ENCODE data around the gene BAZ1B. TPM values are rescaled to one million over a fixed set of nuclear protein-coding genes. Genes with fewer than 3 reads are reported as not detected.
"Not testable (repeated sequence)": the region's sequence is repeated elsewhere in the genome, so short reads cannot be mapped to it uniquely, and the experiment has no call there.

Gene BAZ1B
- total RNA-seq, 1 donor from 2014 or later, result 80.7 TPM

DNA sequence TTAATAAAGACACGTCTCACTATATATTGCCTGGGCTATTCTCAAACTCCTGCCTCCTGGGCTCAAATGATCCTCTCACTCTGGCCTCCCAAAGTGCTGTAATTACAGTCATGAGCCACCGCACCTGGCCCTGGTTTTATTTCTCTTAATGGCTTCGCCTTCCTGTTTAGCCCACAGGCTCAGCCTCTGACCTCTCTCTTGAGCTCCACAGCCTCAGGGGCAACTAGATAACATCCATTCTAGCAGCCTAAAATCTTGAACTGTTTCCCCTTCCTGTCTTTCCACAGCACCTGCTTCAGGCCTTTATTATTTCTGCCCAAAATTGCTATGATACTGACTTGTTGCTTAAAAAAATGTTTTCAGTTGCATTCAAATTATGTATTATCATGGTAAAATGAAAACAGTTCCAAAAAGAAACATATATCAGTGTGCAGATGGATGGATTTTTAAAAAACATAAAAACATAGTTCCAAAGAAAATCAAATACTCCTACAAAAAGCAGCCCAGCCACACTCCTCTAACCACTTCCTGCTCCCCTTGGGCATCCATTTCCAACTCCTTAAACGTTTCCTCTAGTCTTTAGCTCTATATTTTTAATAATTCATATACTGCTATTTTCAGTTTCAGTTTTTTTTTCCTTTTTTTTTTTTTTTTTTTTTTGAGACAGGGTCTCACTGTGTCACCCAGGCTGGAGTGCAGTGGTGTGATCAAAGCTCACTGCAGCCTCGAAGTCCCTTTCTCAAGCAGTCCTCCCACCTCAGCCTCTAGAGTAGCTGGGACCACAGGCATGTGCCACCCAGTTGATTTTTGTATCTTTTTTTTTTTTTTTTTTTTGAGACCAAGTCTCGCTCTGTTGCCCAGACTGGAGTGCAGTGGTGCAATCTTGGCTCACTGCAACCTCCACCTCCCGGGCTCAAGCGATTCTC lies 5.1 kb upstream of the BAZ1B start:
- TF ChIP-seq, protein P1, sequence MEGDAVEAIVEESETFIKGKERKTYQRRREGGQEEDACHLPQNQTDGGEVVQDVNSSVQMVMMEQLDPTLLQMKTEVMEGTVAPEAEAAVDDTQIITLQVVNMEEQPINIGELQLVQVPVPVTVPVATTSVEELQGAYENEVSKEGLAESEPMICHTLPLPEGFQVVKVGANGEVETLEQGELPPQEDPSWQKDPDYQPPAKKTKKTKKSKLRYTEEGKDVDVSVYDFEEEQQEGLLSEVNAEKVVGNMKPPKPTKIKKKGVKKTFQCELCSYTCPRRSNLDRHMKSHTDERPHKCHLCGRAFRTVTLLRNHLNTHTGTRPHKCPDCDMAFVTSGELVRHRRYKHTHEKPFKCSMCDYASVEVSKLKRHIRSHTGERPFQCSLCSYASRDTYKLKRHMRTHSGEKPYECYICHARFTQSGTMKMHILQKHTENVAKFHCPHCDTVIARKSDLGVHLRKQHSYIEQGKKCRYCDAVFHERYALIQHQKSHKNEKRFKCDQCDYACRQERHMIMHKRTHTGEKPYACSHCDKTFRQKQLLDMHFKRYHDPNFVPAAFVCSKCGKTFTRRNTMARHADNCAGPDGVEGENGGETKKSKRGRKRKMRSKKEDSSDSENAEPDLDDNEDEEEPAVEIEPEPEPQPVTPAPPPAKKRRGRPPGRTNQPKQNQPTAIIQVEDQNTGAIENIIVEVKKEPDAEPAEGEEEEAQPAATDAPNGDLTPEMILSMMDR (IDR thresholded peaks at IDR 0.05), result no peak
- Mint-ChIP-seq H3K36me3 (ENCODE audit: unreplicated experiment) (peaks cover 1% of the 10 kb centered on the region), H3K27ac (ENCODE audit: unreplicated experiment) (peak overlapping the region; percentile 23), H3K4me1 (ENCODE audit: unreplicated experiment) (peaks cover 17% of the 10 kb centered on the region), H3K9me3 (ENCODE audit: unreplicated experiment) (no peaks in the 10 kb centered on the region), H3K4me3 (ENCODE audit: unreplicated experiment) (no peak overlapping the region), H3K27me3 (ENCODE audit: unreplicated experiment) (no peaks in the 10 kb centered on the region)
- DNase-seq (ENCODE audit: extremely low spot score, unreplicated experiment), result no peak

DNA sequence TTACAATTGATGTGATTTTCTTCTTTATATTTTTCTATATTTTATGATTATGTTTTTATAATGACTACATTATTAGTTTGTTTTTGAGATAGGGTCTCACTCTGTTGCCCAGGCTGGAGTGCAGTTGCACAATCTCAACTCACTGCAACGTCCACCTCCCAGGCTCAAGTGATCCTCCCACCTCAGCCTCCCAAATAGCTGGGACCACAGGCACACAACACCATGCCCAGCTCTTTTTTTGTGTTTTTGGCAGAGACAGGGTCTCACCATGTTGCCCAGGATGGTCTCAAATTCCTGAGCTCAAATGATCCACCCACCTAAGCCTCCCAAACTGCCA lies 4.0 kb upstream of the BAZ1B start:
- not testable (repeated sequence) for H3K9me3 Mint-ChIP-seq (ENCODE audit: unreplicated experiment); H3K27me3 Mint-ChIP-seq (ENCODE audit: unreplicated experiment); DNase-seq (ENCODE audit: extremely low spot score, unreplicated experiment); H3K4me3 Mint-ChIP-seq (ENCODE audit: unreplicated experiment); H3K27ac Mint-ChIP-seq (ENCODE audit: unreplicated experiment); H3K36me3 Mint-ChIP-seq (ENCODE audit: unreplicated experiment)
- peaks cover 17% of the 10 kb centered on the region for H3K4me1 Mint-ChIP-seq (ENCODE audit: unreplicated experiment)

DNA sequence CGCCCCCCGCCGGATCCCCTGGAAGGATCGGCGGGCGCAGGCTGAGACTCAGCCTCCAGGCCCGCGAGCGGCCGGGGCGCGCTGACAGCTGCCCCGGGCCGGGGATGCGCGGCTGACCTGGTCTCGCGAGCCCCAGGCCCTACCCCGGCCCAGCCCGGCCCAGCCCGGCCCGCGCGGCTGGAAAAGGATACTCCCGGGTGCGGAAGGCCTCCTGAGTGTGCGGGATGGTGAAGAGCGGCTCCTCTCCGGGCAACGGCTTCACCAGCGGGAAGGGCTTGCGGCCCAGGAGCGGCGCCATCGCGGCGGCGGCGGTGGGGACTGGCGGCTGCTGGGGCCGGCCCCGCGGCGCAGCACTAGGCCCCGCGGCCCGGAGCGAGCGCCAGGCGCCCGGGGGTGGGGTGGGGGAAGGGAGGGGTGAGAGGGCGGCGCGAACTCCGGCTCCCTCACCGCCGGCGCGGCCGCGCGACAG lies 423 bp downstream of the BAZ1B start:
- peak; percentile 87 for DNase-seq (ENCODE audit: extremely low spot score, unreplicated experiment)
- TF ChIP-seq, protein P1 (IDR thresholded peaks at IDR 0.05), result no peak
- Mint-ChIP-seq H3K27ac (ENCODE audit: unreplicated experiment) (no peak overlapping the region), H3K4me1 (ENCODE audit: unreplicated experiment) (peaks cover 47% of the 10 kb centered on the region), H3K9me3 (ENCODE audit: unreplicated experiment) (no peaks in the 10 kb centered on the region), H3K27me3 (ENCODE audit: unreplicated experiment) (no peaks in the 10 kb centered on the region), H3K4me3 (ENCODE audit: unreplicated experiment) (peak overlapping the region; percentile 91), H3K36me3 (ENCODE audit: unreplicated experiment) (peaks cover 12% of the 10 kb centered on the region)

DNA sequence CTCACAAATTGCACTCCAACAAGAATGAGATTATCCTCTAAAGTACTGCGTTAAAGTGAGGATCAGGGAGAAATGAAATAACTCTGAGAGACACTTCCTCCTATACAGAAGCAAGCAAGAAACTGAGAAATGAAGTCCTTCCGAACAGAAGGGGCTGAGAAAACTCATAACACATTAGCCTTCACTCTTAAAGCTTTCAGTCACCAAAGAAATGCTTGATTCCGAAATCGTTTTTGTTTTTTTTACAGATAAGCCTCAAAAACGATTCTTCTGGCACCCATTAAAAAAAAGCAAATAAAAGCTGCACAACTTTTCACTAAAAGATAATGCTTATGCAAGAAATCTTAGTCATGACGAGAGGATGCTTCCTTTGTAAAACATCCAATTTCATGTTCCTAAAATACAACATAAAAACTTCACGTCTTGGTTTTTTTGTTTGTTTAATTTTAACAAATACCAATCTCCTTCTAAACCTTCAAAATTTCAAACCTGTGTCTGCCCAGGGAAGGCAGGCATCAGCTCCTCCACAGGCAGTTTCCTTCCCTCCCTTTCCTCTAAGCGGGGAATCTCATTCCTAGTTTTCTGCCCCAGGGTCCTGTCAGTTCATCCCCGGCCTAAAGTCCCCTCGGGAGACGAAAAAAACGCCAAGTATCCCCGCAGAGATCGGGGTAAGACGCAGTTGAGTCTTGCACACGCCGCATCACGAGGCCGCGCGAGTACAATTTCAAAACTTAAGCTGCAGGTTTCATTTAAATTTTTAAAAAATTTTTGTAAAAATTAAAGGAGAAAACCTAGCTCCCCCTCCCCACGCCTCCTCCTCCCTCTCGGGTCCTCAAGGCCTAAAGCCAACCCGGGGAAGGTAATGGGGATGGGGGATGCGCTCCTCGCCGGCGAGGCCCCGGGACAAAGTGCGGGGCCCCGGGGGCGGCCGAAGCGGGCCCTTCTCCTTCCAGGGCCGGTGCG lies 1.1 kb downstream of the BAZ1B start:
- TF ChIP-seq, protein P1 (IDR thresholded peaks at IDR 0.05), result no peak
- H3K36me3 Mint-ChIP-seq (ENCODE audit: unreplicated experiment), result peaks cover 12% of the 10 kb centered on the region
- H3K4me3 Mint-ChIP-seq (ENCODE audit: unreplicated experiment), result peak overlapping the region; percentile 92
- no peak for DNase-seq (ENCODE audit: extremely low spot score, unreplicated experiment)
- peaks cover 47% of the 10 kb centered on the region for H3K4me1 Mint-ChIP-seq (ENCODE audit: unreplicated experiment)
- peak overlapping the region; percentile 93 for H3K27ac Mint-ChIP-seq (ENCODE audit: unreplicated experiment)
- no peaks in the 10 kb centered on the region for H3K27me3 Mint-ChIP-seq (ENCODE audit: unreplicated experiment)
- H3K9me3 Mint-ChIP-seq (ENCODE audit: unreplicated experiment), result no peaks in the 10 kb centered on the region

DNA sequence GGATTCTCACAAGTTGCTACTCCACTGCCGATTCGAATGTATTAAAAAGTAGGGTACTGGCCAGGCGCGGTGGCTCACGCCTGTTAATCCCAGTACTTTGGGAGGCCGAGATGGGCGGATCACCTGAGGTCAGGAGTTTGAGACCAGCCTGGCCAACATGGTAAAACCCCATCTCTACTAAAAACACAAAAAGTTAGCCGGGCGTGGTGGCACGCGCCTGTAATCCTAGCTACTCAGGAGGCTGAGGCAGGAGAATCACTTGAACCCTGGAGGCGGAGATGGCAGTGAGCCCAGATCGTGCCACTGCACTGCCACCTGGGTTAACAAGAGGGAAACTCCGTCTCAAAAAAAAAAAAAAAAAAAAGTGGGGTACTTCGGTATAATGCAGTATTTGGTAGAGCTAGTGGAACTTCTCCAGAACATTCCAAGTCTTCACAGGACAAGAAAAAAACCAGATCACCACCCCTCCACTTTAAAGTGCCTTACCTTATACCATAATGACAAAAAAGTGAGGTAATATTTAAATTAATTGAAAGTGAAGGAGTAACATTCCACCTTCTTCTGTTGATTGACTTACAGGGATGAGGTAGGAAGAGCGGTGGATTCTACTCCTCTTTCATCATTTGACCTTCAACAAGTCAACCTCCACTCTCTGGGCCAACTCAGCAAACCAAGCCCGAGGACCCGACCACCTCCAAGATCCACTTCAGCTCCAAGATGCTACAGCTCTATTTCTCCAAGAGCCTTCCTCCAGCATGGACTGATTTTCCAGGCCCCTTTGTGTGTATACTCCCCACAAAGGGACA lies 2.0 kb downstream of the BAZ1B start:
- TF ChIP-seq, protein P1 (IDR thresholded peaks at IDR 0.05), result no peak
- Mint-ChIP-seq H3K27ac (ENCODE audit: unreplicated experiment) (peak overlapping the region; percentile 93), H3K36me3 (ENCODE audit: unreplicated experiment) (peaks cover 18% of the 10 kb centered on the region), H3K27me3 (ENCODE audit: unreplicated experiment) (no peaks in the 10 kb centered on the region), H3K9me3 (ENCODE audit: unreplicated experiment) (no peaks in the 10 kb centered on the region), H3K4me1 (ENCODE audit: unreplicated experiment) (peaks cover 49% of the 10 kb centered on the region), H3K4me3 (ENCODE audit: unreplicated experiment) (peak overlapping the region; percentile 92)
- DNase-seq (ENCODE audit: extremely low spot score, unreplicated experiment), result no peak

Data from osteocyte (in vitro differentiated cells).